ENCODE measurements around the gene SEMA5B.

- TF ChIP-seq CTCF (conservative IDR thresholded peaks at IDR 0.05; ENCODE audit: low read length): no peak
- TF ChIP-seq EZH2phosphoT487 (IDR thresholded peaks at IDR 0.05; ENCODE audit: borderline replicate concordance, low read depth, low read length): no peak
Measured at GRCh38 chr3:122903171-122903570, 124.4 kb downstream of the SEMA5B start.
